ENCODE measurements around the gene SLC22A9.
"Not testable (repeated sequence)": the region's sequence is repeated elsewhere in the genome, so short reads cannot be mapped to it uniquely, and the experiment has no call there.

The SLC22A9 gene

DNA sequence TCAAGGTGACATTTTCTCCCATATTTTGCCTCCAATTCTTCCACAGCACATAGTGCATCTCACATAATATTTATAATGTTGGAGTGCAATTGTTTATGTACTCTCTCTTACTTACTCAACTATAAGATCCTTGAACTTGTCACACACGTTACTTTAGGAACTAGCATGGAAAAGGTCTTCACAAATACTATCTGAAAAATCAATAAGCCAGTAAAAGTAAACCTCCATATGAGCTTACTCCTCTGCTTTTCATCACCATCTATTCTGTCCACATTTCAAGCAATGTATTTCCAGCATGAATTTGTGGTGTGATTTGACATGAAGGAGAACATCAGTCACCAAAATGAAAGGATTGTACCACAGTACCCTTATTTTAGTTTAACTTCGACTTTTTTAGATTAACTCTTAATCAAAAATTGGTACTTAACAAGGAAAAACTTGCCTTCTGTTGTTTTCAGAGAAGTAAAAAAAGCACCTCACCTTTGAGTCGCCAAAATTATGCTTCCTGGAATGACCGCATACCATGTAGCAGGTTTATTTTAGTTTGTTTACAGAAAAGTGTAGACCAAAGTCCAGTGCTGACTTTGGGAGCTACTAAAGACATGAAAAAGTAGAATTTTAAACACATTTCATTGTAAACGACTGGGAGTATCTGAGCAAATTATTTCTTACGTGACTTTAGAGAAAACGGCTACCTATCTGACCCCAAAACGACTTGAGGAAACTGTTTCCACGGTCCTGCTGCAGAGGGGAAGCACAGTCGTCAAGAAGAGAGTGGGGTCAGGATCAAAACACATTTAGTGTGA is at the start of gene SLC22A9:
TSS of gene SLC22A9 (plus strand) at position 621 of the 806 bp plus-strand sequence. CDS start 272 bp downstream, outside the sequence.
- no peak for DNase-seq

DNA sequence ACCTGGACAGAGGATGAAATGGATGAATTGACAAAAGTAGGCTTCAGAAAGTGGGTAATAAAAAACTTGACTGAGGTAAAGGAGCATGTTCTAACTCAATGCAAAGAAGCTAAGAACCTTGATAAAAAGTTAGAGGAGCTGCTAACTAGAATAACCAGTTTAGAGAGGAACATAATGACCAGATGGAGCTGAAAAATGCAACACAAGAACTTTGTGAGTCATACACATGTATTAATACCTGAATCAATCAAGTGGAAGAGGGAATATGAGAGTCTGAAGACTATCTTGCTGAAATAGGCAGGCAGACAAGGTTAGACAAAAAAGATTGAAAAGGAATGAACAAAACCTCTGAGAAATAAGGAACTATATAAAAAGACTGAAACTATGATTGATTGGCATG is 47.9 kb upstream of the SLC22A9 start:
- no peak for DNase-seq

DNA sequence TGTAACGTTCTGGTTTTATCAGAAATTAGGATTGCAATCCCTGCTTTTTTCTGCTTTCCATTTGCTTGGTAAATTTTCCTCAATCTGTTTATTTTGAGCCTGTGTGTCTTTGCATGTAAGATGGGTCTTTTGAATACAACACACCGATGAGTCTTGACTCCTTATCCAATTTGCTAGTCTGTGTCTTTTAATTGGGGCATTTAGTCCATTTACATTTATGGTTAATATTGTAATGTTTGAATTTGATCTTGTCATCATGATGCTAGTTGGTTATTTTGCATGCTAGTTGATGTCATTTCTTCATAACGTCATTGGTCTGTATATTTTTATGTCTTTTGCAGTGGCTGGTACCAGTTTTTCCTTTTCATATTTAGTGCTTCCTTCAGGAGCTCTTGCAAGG is 34.5 kb upstream of the SLC22A9 start:
- DNase-seq = not testable (repeated sequence)

DNA sequence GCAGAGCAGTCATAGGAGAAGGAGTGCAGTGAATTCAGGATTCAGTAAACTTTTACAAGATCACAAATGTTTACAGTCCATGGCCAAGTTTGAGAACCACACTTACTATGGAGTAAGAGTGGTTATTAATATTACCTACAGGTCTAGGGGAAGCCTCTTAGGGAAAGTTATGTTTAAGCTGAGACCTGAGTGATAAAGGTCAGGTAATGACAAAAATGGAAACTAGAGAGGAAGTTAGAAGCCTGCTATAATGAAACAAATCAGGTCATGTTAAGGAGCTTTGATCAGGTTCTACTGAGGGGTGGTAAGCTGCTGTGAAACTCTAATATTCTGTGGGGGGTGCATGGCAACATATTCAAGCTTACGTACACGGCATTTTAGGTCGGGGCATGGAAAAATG is 32.5 kb upstream of the SLC22A9 start:
- no peak for DNase-seq

DNA sequence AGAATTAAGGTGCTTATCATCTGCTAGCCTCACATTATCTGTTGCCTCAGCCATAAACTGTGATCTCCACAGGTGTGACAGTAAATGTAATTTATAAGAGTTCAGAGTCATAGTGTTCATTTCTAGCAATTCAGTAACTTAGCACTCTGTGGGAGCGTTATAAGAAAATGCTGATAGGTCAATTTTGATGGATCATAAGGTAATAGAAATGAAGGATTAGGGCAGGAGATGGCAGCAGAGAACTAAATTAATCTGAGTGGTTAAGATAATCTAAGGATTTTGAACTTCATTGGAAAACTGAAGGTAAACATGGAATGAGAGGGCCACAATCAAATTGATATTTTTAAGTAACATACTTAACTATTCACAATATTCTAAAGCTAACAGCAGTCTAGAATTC is 26.5 kb upstream of the SLC22A9 start:
- no peak for DNase-seq

DNA sequence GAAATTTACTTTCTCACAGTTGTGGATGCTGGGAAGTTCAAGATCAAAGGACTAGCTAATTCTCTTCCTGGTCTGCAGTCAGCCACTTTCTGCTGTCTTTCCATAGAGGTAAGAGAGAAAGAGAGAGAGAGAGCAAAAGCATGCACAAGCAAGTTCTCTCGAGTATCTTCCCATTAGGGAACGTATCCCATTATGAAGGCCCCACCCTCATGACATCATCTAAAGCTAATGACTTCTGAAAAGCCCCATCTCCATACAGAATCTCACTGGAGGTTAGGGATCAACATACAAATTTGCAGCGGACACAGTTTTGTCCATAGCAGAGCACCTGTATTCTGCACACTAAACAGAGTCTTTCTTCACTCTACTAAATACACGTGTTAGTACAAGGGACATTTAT is 17.4 kb upstream of the SLC22A9 start:
- no peak for DNase-seq

DNA sequence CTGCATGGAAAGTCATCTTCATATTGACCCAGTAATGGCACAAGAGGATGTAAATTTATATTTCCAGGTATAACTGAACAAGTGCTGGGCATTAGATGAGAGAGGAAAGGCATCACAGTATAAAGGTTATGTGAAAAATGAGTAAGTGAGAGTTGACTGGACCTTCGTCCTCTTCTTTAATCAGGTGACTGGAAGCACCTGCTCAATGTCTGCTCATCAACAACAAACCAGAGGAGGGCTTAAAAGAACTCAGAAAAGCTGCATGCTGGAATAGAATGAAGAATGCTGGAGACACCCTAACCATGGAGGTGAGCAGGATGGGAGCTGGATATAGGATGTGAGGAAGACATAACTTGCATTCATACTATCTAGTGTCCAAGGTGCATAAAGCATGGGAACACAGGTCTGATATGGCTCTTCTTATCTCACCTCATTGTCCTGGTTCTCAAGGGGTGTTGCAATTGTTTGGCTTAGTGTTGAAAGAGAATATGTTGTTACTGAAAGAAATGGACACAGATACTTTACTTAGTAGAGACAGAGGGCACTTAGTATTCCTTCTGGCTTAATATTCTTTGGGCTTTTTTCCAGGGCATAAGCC is 7.3 kb upstream of the SLC22A9 start:
- no peak for DNase-seq

DNA sequence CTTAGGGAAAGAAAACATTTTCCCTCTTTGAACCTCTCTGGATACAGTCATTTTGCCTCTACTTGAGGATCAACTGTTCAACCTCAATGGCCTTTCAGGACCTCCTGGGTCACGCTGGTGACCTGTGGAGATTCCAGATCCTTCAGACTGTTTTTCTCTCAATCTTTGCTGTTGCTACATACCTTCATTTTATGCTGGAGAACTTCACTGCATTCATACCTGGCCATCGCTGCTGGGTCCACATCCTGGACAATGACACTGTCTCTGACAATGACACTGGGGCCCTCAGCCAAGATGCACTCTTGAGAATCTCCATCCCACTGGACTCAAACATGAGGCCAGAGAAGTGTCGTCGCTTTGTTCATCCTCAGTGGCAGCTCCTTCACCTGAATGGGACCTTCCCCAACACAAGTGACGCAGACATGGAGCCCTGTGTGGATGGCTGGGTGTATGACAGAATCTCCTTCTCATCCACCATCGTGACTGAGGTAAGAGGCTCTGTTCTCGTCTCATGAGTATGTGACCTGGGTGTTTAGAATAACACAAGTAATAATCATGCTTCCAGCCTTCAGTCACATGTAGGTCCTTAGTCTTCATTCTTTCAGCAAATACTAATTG is 495 bp downstream of the SLC22A9 start:
- DNase-seq = no peak

DNA sequence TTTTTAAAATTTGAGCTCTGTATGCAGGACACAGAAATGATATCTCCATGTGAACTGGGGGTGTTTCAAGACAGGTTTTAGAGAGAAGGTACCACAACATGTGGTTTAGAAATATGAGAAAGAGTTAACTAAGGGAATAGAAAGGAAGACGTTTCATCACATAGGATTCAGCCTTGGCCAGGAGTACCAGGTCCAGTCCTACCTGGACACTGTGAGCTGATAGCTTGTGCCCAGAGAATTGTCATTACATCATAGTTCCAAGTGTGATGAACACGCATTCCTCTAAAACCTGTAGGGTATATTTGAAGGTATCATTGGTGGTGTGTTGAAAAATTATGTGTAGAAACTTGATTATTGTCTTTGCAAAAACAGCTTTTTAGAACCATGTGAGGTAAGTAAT is 1.8 kb downstream of the SLC22A9 start:
- DNase-seq = no peak

DNA sequence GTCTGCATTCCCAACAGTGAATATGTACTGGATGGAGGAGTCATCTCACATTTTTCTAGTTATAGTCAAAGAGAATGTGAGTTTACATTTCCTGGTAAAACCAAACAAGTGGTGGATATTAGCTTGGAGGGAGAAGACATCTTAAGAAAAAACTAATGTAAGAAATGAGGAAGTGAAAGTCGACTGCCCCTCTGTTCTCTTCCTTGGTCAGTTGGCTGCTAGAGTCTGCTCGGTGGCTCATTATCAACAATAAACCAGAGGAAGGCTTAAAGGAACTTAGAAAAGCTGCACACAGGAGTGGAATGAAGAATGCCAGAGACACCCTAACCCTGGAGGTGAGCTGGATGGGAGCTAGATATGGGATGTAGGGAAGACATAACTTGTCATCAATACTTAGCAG is 5.8 kb downstream of the SLC22A9 start:
- no peak for DNase-seq

DNA sequence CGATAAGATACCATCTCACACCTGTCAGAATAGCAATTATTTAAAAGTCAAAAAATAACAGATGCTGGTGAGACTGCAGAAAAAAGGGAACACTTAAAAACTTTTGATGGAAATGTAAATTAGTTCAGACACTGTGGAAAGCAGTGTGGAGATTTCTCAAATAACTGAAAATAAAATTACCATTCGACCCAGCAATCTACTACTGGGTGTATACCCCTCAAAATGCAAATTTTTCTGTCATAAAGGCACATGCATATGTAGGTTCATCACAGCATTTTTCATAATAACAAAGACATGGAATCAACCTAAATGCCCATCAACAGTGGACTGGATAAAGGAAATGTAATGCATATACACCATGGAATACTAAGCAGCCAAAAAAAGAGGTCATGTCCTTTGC is 10.5 kb downstream of the SLC22A9 start:
- DNase-seq = no peak

DNA sequence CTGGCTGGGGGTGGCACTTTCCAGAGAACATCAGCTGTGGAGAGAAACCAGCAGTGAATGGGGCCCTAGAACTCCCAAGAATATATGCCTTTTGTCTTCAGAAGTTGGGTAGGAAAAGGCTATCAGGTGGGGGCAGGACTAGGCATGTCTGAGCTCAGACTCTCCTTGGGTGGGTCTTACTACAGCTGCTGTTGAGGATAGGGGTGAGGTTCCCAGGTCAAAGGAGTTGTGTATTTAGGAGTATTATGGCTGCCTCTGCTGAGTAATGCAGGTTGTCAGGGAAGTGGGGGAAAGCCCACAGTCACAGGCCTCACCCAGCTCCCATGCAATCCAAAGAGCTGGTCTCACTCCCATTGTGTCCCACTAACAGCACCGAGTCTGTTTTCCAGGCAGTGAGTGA is 26.1 kb downstream of the SLC22A9 start:
- no peak for DNase-seq

DNA sequence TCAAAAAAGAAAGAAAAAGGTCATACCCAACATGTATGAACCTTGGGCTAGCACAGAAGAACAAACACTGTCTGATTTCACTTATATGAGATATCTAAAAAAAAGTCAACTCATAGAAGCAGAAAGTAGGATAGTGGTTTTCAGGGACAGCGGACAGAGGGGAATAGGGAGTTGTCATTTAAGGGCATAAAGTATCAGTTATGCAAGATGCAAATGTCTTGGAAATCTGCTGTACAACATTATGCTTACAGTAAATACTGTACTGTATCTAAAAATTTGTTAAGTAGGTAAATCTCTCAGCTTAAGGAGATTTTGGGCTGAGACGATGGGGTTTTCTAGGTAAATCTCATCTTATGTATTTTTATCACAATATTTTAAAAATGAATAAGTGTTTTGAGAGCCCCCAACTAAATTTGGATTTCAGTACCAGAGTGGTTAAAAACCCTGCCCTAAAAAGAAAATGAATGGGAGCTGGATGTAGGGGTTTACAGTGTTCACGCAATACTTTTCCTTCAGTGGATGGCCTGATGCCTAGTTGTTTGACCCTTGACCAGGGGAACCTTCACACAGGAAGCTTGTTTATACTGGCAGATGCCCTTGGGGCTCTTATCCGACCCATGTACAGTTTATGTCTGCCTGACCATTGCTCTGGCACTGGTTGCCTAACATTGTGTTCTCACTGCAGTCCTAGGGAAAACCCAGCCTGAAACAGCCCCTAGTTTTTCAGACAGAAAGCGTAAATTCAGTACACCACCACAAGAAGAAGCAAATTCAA is 34.8 kb downstream of the SLC22A9 start:
- DNase-seq = no peak

DNA sequence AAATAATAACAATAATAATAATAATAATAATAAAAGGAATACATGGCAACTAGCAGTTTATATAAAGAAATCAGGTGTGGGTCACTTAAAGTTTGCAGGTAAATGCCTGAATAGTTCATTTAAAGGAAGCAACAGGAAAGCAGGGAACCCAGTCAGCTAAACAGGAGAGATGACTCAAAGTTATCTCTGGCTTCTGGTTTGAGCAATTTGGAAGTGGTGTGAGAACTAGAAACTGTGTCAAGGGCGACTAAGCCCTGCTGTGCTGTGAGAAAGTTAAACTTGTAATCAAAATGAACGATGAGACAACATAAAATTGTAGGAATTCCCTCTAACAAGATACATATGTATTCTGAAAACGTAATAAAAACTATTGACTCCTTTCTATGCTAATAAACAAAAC is 35.5 kb downstream of the SLC22A9 start:
- no peak for DNase-seq

DNA sequence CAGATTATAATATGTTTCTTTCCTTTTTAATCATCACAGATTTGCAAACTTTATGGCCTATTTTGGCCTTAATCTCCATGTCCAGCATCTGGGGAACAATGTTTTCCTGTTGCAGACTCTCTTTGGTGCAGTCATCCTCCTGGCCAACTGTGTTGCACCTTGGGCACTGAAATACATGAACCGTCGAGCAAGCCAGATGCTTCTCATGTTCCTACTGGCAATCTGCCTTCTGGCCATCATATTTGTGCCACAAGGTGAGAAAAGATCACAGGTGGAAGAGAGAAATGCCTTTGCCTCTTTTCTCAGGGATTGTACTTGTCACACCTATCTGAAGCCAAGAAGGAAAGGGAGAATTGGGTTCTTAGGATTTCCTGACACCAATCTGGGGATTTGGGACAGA is 36.9 kb downstream of the SLC22A9 start:
- DNase-seq = no peak

DNA sequence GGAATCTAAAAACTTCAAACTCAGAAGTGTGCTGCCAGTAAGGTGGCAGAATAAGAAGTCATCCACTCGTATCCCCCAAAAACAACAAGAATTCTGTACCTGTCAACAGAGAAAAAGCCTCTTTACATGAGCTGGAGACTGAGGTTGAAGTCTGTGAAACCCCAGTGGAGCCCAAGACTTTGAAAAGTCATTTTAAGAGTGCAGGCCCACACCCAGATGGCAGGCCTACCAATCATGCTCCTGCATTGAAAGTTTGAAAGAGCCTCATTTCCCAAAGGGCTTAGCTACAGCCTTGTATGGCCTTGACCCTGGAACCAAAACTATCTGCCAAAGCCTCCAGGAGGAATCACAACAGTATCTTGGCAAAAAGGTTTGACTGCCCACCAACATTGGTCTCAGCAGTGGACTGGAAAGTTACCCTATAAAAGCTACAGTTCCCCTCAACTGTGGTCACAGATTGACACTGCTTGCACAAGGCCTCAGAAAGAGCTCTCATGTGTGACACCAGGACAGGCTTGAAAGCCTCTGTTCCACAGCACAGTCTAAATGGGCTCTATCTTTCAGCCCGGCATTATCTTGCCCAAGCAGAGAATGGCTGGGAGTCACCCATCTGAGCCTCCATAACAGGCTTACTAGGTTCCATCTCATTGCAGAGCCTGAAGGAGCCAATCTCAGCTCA is 47.7 kb downstream of the SLC22A9 start:
- no peak for DNase-seq

DNA sequence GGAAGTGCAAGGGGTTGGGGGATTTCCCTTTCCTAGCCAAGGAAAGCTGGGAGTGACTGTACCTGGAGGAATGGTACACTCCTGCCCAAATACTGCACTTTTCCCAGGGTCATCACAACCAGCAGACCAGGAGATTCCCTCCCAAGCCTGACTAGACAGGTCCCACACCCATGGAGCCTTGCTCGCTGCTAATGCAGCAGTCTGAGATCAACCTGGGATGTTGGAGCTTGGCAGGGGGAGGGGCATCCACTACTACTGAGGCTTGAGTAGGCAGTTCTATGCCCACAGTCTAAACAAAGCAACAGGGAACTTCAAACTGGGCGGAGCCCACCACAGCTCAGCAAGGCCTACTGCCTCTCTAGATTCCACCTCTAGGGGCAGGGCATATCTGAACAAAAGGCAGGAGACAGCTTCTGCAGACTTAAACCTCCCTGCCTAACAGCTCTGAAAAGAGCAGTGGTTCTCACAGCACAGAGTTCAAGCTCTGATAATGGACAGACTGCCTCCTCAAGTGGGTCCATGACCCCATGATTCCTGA is 58.5 kb downstream of the SLC22A9 start:
- no peak for DNase-seq

DNA sequence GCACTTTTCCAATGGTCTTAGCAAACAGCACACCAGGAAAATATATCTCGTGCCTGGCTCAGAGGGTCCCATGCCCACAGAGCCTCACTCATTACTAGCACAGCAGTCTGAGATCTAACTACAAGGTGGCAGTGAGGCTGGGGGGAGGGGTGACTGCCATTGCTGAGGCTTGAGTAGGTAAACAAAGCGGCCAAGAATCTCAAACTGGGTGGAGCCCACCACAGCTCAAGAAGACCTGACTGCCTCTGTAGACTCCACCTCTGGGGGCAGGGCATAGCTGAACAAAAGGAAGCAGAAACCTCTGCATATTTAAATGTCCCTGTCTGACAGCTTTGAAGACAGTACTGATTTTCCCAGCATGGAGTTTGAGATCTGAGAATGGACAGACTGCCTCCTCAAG is 61.1 kb downstream of the SLC22A9 start:
- DNase-seq = not testable (repeated sequence)

DNA sequence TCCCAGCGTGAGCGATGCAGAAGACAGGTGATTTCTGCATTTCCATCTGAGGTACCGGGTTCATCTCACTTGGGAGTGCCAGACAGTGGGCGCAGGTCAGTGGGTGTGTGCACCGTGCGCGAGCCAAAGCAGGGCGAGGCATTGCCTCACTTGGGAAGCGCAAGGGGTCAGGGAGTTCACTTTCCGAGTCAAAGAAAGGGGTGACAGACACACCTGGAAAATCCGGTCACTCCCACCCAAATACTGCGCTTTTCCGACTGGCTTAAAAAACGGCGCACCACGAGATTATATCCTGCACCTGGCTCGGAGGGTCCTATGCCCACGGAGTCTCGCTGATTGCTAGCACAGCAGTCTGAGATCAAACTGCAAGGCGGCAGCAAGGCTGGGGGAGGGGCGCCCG is 65.8 kb downstream of the SLC22A9 start:
- DNase-seq = not testable (repeated sequence)

DNA sequence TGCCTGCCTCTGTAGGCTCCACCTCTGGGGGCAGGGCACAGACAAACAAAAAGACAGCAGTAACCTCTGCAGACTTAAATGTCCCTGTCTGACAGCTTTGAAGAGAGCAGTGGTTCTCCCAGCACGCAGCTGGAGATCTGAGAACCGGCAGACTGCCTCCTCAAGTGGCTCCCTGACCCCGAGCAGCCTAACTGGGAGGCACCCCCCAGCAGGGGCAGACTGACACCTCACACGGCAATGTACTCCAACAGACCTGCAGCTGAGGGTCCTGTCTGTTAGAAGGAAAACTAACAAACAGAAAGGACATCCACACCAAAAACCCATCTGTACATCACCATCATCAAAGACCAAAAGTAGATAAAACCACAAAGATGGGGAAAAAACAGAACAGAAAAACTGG is 66.2 kb downstream of the SLC22A9 start:
- DNase-seq = not testable (repeated sequence)

DNA sequence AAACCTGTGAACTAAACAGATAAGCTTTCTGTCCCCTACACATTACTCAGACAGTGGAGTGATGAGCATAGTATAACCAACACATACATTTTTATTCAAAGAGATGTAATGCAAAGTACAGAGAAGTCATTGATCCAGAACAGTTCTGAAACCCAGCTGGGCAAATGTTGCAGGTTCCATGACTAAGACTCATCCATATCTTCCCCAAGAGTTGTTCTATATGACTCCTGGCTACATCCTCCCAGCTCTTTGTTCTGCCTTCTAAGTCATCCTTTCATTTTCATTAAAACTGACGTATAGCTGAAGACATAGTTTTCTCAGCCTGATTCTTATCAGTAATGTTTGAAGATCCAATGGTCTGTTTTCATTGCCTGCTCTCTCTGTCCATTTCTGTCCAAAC is 74.1 kb downstream of the SLC22A9 start:
- DNase-seq = no peak

DNA sequence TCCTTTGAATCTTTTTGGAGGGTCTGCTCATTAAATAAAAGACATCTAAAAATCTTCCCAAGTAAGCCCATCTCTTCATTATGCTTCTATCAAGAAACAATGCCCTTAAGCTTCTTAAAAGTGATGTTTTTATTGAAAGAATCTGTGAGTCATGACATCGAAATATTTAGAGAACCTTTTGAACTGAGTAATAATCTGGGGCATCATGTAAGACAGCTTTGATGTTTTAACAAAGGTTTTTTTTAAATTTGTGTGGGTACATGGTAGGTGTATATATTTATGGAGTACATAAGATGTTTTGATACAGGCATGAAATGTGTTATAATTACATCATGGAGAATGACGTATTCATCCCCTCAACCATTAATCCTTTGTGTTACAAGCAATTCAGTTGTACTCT is 74.6 kb downstream of the SLC22A9 start:
- no peak for DNase-seq

DNA sequence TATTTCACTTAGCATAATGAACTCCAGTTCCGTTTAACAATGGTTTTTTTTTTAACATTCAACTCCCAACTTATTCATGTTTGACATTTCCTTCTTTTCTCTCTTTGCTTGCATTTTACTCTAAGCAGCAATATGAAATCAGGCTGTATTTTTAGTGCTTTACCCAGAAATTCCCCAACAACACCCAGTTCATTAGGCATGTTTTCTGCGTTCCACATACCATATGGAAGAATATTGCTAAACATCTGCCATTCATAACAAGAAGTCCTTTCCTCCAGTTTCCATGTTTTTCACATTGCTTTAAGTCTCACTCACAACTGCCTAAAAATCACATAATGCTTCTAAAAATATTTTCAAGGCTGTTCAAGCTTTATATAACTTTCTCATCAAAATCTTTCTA is 75.5 kb downstream of the SLC22A9 start:
- DNase-seq = peak; percentile 6
